ENCODE measurements around the gene CARS2.
A peak's percentile ranks its signal among the peaks of the same experiment; 100 is the strongest.

Gene CARS2

DNA sequence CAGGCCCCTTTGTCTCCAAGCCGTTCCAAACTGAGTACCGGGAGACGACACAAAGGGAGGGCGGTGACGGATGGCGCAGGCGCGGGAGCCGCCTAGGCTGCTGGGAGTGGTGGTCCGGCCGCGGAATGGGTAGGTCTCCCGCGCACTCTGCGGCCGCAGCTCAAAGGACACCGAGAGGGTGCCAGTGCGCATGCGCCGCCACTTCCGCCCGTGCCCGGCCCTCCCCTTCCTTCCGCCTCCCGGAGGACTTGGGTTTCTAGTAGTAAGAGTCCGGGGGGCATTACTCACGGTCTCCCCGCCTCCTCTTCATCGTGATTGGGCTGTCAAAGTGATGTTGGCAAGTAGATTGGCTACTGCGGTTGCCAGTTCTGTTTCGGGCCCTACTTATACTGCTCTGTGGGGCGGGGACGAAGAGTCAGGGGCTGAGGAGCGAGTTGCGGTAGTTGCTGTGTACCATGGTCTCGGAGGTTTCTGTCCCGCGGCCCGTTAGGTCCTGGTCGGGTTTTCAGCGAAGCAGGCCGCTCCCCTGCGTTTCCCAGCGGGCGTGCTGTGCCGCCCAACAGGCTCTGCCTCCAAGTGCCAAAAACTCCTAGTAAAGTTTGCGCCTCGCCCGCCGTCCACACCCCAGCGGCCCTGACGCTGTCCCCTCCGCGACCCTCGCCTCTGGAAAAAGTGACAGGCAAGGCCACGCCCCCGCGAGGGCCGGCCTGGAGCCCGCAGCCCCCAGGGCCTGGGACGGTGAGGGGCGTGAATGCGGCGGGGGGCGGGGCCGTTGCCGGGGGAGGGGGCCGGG is 7.1 kb upstream of the CARS2 start (continued):
- TF ChIP-seq, protein P1, sequence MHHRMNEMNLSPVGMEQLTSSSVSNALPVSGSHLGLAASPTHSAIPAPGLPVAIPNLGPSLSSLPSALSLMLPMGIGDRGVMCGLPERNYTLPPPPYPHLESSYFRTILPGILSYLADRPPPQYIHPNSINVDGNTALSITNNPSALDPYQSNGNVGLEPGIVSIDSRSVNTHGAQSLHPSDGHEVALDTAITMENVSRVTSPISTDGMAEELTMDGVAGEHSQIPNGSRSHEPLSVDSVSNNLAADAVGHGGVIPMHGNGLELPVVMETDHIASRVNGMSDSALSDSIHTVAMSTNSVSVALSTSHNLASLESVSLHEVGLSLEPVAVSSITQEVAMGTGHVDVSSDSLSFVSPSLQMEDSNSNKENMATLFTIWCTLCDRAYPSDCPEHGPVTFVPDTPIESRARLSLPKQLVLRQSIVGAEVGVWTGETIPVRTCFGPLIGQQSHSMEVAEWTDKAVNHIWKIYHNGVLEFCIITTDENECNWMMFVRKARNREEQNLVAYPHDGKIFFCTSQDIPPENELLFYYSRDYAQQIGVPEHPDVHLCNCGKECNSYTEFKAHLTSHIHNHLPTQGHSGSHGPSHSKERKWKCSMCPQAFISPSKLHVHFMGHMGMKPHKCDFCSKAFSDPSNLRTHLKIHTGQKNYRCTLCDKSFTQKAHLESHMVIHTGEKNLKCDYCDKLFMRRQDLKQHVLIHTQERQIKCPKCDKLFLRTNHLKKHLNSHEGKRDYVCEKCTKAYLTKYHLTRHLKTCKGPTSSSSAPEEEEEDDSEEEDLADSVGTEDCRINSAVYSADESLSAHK (tag by site-specific recombination; IDR thresholded peaks at IDR 0.05) = 0 out of 2 replicates have a peak, but pooled peaks have one; percentile 53
- TF ChIP-seq WT1 (tag by site-specific recombination; IDR thresholded peaks at IDR 0.05) (peak; percentile 60), SCRT1 (tag by site-specific recombination; IDR thresholded peaks at IDR 0.05; ENCODE audit: borderline replicate concordance) (no peak), ZNF335 (tag by site-specific recombination; conservative IDR thresholded peaks at IDR 0.05) (peak; percentile 16; the same call in 1 of the 2 replicates), RBAK (tag by site-specific recombination; IDR thresholded peaks at IDR 0.05) (no peak), ZNF133 (tag by site-specific recombination; IDR thresholded peaks at IDR 0.05) (no peak), GLIS2 (tag by site-specific recombination; IDR thresholded peaks at IDR 0.05) (peak; percentile 94), ZNF76 (tag by site-specific recombination; IDR thresholded peaks at IDR 0.05; ENCODE audit: borderline replicate concordance, low read depth) (peak; percentile 38; the same call in 1 of the 2 replicates), ZFP37 (tag by site-specific recombination; IDR thresholded peaks at IDR 0.05) (peak; percentile 88; the same call in 1 of the 2 replicates), HIC1 (tag by site-specific recombination; IDR thresholded peaks at IDR 0.05) (peak; percentile 52; the same call in 1 of the 2 replicates), IKZF3 (tag by site-specific recombination; IDR thresholded peaks at IDR 0.05) (peak; percentile 56; the same call in 1 of the 2 replicates), ZNF138 (tag by site-specific recombination; IDR thresholded peaks at IDR 0.05; ENCODE audit: borderline replicate concordance) (no peak), ZNF623 (tag by site-specific recombination; IDR thresholded peaks at IDR 0.05) (no peak), ZBTB1 (tag by site-specific recombination; IDR thresholded peaks at IDR 0.05) (no peak), ZNF223 (tag by site-specific recombination; IDR thresholded peaks at IDR 0.05) (no peak), OSR2 (tag by site-specific recombination; IDR thresholded peaks at IDR 0.05) (no peak), ZBTB48 (tag by site-specific recombination; IDR thresholded peaks at IDR 0.05) (peak; percentile 58; the same call in 1 of the 2 replicates), ZBTB49 (tag by site-specific recombination; IDR thresholded peaks at IDR 0.05; ENCODE audit: low read depth) (no peak), KLF17 (tag by site-specific recombination; IDR thresholded peaks at IDR 0.05) (no peak; the same call in none of the 2 replicates), ZNF549 (tag by site-specific recombination; IDR thresholded peaks at IDR 0.05) (no peak), ZBTB20 (tag by site-specific recombination; IDR thresholded peaks at IDR 0.05) (no peak; the same call in 1 of the 2 replicates), ZNF394 (tag by site-specific recombination; IDR thresholded peaks at IDR 0.05; ENCODE audit: borderline replicate concordance) (peak; percentile 82)
- TF ChIP-seq, protein P2, sequence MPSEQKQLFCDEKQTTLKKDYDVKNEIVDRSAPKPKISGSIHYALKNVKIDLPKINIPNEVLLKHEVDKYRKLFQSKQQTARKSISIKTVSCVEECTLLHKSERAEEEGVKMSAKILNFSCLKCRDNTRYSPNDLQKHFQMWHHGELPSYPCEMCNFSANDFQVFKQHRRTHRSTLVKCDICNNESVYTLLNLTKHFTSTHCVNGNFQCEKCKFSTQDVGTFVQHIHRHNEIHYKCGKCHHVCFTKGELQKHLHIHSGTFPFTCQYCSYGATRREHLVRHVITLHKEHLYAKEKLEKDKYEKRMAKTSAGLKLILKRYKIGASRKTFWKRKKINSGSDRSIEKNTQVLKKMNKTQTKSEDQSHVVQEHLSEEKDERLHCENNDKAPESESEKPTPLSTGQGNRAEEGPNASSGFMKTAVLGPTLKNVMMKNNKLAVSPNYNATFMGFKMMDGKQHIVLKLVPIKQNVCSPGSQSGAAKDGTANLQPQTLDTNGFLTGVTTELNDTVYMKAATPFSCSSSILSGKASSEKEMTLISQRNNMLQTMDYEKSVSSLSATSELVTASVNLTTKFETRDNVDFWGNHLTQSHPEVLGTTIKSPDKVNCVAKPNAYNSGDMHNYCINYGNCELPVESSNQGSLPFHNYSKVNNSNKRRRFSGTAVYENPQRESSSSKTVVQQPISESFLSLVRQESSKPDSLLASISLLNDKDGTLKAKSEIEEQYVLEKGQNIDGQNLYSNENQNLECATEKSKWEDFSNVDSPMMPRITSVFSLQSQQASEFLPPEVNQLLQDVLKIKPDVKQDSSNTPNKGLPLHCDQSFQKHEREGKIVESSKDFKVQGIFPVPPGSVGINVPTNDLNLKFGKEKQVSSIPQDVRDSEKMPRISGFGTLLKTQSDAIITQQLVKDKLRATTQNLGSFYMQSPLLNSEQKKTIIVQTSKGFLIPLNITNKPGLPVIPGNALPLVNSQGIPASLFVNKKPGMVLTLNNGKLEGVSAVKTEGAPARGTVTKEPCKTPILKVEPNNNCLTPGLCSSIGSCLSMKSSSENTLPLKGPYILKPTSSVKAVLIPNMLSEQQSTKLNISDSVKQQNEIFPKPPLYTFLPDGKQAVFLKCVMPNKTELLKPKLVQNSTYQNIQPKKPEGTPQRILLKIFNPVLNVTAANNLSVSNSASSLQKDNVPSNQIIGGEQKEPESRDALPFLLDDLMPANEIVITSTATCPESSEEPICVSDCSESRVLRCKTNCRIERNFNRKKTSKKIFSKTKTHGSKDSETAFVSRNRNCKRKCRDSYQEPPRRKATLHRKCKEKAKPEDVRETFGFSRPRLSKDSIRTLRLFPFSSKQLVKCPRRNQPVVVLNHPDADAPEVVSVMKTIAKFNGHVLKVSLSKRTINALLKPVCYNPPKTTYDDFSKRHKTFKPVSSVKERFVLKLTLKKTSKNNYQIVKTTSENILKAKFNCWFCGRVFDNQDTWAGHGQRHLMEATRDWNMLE (tag by site-specific recombination; conservative IDR thresholded peaks at IDR 0.05; ENCODE audit: low read depth) = no peak
- TF ChIP-seq, protein P3, sequence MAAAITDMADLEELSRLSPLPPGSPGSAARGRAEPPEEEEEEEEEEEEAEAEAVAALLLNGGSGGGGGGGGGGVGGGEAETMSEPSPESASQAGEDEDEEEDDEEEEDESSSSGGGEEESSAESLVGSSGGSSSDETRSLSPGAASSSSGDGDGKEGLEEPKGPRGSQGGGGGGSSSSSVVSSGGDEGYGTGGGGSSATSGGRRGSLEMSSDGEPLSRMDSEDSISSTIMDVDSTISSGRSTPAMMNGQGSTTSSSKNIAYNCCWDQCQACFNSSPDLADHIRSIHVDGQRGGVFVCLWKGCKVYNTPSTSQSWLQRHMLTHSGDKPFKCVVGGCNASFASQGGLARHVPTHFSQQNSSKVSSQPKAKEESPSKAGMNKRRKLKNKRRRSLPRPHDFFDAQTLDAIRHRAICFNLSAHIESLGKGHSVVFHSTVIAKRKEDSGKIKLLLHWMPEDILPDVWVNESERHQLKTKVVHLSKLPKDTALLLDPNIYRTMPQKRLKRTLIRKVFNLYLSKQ (tag by site-specific recombination; IDR thresholded peaks at IDR 0.05; ENCODE audit: borderline replicate concordance) = no peak

Data from HEK293 (cell line).